ENCODE measurements around the gene C17orf78.
"Not testable (repeated sequence)": the region's sequence is repeated elsewhere in the genome, so short reads cannot be mapped to it uniquely, and the experiment has no call there.

The C17orf78 gene

DNA sequence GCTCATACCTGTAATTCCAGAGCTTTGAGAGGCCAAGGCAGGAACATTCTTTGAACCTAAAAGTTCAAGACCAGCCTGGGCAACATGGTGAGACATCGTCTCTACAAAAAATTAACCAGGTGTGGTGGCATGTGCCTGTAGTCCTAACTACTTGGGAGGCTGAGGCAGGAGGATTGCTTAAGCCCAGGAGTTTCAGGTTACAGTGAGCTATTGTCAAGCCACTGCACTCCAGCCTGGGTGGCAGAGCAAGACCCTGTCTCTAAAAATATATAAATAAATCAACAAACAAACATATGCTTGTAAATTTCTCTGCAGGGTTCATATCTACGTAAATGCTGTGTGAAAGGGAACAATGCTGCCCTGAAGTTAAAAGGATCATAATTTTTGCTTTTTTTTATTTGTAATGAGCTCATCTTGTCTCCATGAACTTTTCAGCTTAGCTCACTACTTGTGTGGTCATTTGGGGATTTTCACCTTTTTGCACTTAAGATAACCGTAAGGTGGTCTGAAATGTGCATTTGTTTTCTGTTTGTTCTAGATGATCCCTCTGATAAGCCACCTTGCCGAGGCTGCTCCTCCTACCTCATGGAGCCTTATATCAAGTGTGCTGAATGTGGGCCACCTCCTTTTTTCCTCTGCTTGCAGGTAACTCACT is 47.3 kb downstream of the C17orf78 start:
- intact Hi-C loops (cut with DNase I), result no loop called here
- DNase-seq, result peak in 1 of 42 donors; percentile 28

DNA sequence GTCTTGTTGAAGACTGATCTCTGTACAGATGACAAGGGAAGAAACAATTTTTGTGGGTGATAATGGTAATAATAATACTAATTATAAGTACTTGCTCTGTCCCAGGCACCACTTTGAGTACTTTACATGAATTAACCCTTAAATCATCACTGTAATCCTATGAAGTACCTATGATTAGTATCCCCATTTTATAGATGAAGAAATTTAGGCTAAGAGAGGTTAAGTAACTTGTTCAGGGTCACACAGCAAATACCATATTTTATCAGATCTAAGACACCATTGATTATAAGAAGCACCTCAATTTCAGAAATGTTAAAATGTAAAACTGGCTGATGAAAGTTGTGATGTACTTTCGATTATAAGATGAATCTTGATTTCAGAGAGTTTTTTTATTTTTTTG is 49.5 kb downstream of the C17orf78 start:
- intact Hi-C loops (cut with DNase I), result no loop called here
- DNase-seq, result no peak

DNA sequence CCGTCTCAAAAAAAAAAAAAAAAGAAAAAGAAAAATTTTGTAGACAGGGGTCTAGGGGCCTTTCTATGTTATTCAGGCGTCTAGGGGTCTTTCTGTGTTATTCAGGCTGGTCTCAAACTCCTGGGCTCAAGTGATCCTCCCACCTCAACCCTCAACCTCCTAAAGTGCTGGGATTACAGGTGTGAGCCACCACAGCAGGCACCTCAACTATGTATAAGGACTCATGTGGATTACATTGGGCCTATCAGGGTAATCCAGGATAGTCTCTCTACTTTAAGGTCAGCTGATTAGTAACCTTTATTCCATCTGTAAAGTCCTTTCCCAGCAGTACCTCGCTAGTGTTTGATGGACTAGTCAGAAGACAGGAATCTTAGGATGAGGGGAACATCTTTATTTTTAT is 53.3 kb downstream of the C17orf78 start:
- intact Hi-C loops (cut with DNase I), result no loop called here
- no peak for DNase-seq

DNA sequence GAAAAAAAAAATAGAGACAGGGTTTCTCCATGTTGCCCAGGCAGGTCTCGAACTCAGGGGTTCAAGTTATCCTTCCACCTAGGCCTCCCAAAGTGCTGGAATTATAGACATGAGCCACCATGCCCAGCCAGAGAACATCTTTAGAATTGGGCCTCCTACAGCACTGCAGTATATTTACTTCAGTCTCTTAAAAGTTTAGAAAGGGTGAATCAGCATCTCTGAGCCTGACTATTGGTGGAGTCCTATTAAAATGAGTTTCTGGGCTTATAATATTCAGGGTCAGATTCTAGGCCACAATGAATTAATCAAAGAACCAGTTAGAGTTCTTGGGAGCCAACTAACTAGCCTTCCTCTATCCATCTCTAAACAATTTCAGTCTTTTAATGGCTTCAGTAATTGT is 53.7 kb downstream of the C17orf78 start:
- intact Hi-C loops (cut with DNase I), result no loop called here

DNA sequence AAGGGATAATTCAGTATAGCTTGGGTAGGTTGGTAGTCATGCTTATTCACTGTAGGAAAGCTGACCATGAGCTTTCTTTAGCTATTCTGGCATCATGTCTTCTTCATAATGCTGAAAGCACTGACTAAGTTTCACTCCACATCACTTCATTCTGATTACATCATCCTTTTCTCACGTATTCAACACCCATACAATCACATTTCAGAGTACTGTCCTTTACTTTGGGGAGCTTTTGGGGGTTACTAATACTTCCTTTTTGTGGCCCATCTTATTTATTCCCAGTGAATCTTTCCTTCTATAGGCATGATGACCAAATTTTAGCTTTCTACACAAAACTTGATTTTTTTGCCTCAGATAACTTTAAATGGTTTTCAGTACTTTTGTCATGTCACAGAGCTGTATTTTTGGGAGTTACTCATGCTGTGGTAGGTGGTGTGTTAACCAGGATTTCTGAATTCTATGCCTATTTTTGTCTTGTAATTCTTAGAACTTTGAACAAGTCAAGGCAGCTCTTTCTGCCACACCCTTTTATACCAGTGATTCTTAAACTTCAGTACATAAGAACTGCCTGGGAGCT is 54.4 kb downstream of the C17orf78 start:
- DNase-seq, result peak in 3 of 42 donors; percentile 12 to 36 (median 15)
- intact Hi-C loops (cut with DNase I), result no loop called here

More for the DNA sequence above, 53.7 kb downstream of the C17orf78 start:
- peak in 1 of 42 donors; percentile 26 for DNase-seq

DNA sequence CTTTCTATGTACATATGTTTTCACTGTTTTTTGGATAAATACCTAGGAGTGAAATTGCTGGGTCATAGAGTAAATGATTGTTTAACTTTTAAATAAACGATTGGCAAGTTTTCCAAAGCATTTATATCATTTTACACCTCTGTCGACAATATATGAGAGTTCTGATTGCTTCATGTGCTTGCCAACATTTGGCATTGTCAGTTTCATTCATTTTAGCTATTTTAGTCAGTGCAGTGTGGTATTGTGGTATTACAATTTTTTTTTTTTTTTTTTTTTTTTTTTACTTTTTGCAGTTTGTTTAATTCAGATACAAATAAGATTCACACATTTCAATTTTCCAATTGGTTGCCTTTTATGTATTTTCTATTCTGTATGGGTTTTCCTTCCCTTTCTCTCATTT is 56.9 kb downstream of the C17orf78 start:
- no peak for DNase-seq
- intact Hi-C loops (cut with DNase I), result no loop called here

DNA sequence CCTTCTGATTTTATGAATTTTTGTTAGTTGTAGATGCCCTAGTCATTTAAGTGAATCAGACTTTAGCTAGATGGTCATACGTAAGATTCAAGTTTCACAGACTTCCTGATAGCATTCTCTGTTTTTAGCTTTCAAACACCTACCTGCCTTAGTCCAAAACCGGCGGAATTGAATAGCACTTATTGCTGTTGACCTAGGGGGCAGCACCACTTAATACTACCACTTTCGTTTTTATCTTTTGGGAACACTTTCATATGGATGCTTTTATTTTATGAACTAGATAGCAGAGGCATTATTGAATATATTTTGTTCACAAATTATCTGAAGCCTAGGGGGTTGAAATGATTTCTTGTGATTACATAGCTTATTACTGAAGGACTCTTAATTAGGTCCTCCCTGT is 62.4 kb downstream of the C17orf78 start:
- DNase-seq, result peak in 1 of 42 donors; percentile 29
- intact Hi-C loops (cut with DNase I), result no loop called here

DNA sequence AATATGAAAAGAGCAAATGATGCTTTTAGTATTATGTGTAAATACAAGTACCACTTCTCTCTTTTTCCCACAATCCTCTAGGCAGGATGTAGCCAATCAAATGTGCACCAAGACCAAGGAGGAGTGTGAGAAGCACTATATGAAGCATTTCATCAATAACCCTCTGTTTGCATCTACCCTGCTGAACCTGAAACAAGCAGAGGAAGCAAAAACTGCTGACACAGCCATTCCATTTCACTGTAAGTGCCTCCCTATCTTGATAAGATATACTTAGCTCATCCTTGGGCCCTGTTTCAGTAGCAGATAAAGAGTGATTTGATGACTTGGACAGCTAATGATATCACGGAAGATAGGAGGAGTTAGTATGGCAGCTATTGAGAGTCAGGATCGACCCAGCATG is 64.6 kb downstream of the C17orf78 start:
- DNase-seq, result no peak

DNA sequence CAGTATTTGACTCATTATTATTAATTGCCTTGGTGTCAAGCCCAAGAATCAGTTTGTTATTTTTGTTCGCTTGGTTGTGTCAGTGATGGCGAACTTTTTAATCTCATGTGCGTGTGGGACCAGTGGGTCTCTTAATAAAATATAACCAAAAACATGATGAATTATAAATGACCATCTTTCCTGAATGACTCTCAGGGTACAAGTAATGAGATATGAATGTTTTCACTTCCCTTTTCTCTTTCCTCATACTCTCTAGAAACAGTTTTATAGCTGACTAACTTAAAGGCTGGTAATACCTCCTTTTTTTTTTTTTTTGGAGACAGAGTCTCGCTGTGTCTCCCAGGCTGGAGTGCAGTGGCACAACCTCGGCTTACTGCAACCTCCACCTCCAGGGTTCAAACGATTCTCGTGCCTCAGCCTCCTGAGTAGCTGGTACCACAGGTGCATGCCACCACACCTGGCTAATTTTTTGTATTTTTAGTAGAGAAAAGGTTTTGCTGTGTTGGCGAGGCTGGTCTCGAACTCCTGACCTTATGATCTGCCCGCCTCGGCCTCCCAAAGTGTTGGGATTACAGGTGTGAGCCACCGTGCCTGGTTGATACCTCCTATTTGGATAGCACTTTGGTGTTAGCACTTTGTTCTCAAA is 65.7 kb downstream of the C17orf78 start:
- DNase-seq; intact Hi-C loops (cut with DNase I): not testable (repeated sequence)

More for the DNA sequence above, 64.6 kb downstream of the C17orf78 start:
- intact Hi-C loops (cut with DNase I), result no loop called here

All from head of caudate nucleus (tissue), 42 donors.